HL-60 (cell line): ENCODE results near the gene PUM2.
A peak's percentile ranks its signal among the peaks of the same experiment; 100 is the strongest.

Experiments used
- DNase-seq, 2 experiments: peaks; one replicate each; pipeline ENCODE4 v3.0.0-alpha.2; 2010 to 2020; ENCODE audit warnings: low read depth in 1 of 2, low spot score in 1 of 2
- H3K27ac ChIP-seq: fragments of 250-450 bp; sonication (Bioruptor Pico); replicated peaks from 2 replicates; pipeline ENCODE4 v1.5.1; 2020; ENCODE audit warnings: mild to moderate bottlenecking, moderate library complexity
- H3K27me3 ChIP-seq: fragments of 250-450 bp; sonication (Bioruptor Pico); 2 replicates; pipeline ENCODE4 v1.5.1; 2021; ENCODE audit warnings: mild to moderate bottlenecking, moderate library complexity; ENCODE audit not compliant: insufficient read depth, poor library complexity, severe bottlenecking
- H3K4me3 ChIP-seq: replicated peaks from 2 replicates; pipeline ENCODE4 v1.5.1; 2011; ENCODE audit warnings: mild to moderate bottlenecking, control low read depth, low read length; ENCODE audit not compliant: insufficient read depth
- GABPA ChIP-seq: IDR thresholded peaks from 2 replicates; pipeline ENCODE4 v1.6.1; 2012; ENCODE audit warnings: low read depth
- POLR2AphosphoS5 ChIP-seq: IDR thresholded peaks from 2 replicates; pipeline ENCODE4 v1.6.1; 2012; ENCODE audit warnings: low read depth
- REST ChIP-seq: IDR thresholded peaks from 2 replicates; pipeline ENCODE4 v1.6.1; 2012; ENCODE audit warnings: low read depth; ENCODE audit not compliant: insufficient replicate concordance
- SPI1 ChIP-seq: IDR thresholded peaks from 2 replicates; pipeline ENCODE4 v1.6.1; 2012; ENCODE audit warnings: low read depth, mild to moderate bottlenecking, borderline replicate concordance
- TF ChIP-seq, protein P1 (sequence below): IDR thresholded peaks from one replicate; pipeline ENCODE4 v1.5.1; 2011; ENCODE audit warnings: low read length, control low read depth, inconsistent platforms; ENCODE audit not compliant: insufficient read depth

The PUM2 gene

DNA sequence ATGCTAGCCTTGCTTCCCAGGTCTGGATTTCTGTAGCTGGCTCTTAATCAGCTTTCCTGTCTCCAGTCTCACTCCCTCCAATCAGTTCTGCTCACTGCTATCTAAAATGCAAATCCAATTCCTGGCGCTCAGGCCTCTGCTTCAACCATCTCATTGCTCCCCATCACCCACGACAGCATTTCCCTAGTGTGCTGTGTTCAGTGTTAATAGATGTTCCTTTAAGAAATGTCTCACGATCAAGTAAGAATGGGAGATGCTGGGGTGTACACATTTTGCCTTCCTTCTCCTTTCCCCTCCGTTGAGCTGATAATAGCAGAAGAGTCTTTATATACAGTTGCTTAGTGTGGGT, 1.6 kb upstream of the PUM2 start:
- Histone ChIP-seq H3K27me3 (no peaks in the 10 kb centered on the region), H3K27ac (no peak overlapping the region; the same call in 1 of the 2 replicates), H3K4me3 (no peak overlapping the region)
- no peak for DNase-seq
- TF ChIP-seq SPI1 (no peak), REST (no peak), GABPA (no peak), POLR2AphosphoS5 (no peak)
- TF ChIP-seq, protein P1, sequence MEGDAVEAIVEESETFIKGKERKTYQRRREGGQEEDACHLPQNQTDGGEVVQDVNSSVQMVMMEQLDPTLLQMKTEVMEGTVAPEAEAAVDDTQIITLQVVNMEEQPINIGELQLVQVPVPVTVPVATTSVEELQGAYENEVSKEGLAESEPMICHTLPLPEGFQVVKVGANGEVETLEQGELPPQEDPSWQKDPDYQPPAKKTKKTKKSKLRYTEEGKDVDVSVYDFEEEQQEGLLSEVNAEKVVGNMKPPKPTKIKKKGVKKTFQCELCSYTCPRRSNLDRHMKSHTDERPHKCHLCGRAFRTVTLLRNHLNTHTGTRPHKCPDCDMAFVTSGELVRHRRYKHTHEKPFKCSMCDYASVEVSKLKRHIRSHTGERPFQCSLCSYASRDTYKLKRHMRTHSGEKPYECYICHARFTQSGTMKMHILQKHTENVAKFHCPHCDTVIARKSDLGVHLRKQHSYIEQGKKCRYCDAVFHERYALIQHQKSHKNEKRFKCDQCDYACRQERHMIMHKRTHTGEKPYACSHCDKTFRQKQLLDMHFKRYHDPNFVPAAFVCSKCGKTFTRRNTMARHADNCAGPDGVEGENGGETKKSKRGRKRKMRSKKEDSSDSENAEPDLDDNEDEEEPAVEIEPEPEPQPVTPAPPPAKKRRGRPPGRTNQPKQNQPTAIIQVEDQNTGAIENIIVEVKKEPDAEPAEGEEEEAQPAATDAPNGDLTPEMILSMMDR = no peak

- DNase-seq = no peak
- H3K27ac ChIP-seq = peak overlapping the region; percentile 96
- peak overlapping the region; percentile 51 for H3K4me3 ChIP-seq
- H3K27me3 ChIP-seq = no peaks in the 10 kb centered on the region
- TF ChIP-seq GABPA = no peak
- no peak for TF ChIP-seq SPI1
- no peak for TF ChIP-seq REST
- TF ChIP-seq POLR2AphosphoS5 = no peak
- TF ChIP-seq, protein P1 = no peak
These were observed 1.0 kb upstream of the PUM2 start for GRCh38 chr2:20351555-20352229.

GRCh38 chr2:20350041-20350712, 467 bp downstream of the PUM2 start:
- H3K4me3 ChIP-seq = peak overlapping the region; percentile 60
- peak; percentile 53 to 57 for DNase-seq
- H3K27me3 ChIP-seq = no peaks in the 10 kb centered on the region
- TF ChIP-seq GABPA (no peak), REST (peak; percentile 29), POLR2AphosphoS5 (0 out of 2 replicates have a peak, but pooled peaks have one; percentile 28), SPI1 (no peak)
- TF ChIP-seq, protein P1 = no peak
- peak overlapping the region; percentile 99 for H3K27ac ChIP-seq
